Naive B cell (primary cell): ENCODE measurements around the gene SLCO3A1. TPM values are rescaled to one million over a fixed set of nuclear protein-coding genes. Genes with fewer than 3 reads are reported as not detected.

Experiments
- ATAC-seq, 2 donors: fragments of 150-1000 bp; cut with Tn5 transposase; 2 replicates each; pipeline ENCODE4 v1.10.0; 2021; ENCODE audit warnings: low read depth in 2 of 2, mild to moderate bottlenecking in 2 of 2, moderate library complexity in 2 of 2
- DNase-seq: peaks from one replicate; pipeline ENCODE4 v3.0.0; 2022
- H3K27ac Mint-ChIP-seq, 6 donors: one replicate each; pipeline ENCODE4 v1.8.0; 2020 to 2022; ENCODE audit warnings: mild to moderate bottlenecking in 6 of 6, mixed read lengths in 6 of 6, moderate library complexity in 5 of 6, inconsistent platforms in 2 of 6
- H3K27me3 Mint-ChIP-seq, 3 donors: one replicate each; pipeline ENCODE4 v1.8.0; 2021 to 2022; ENCODE audit warnings: mixed read lengths in 3 of 3, mild to moderate bottlenecking in 1 of 3
- H3K36me3 Mint-ChIP-seq, 2 donors: one replicate each; pipeline ENCODE4 v1.8.0; 2020 to 2022; ENCODE audit warnings: mixed read lengths in 2 of 2, inconsistent platforms in 1 of 2, mild to moderate bottlenecking in 1 of 2
- H3K4me1 Mint-ChIP-seq, 3 donors: one replicate each; pipeline ENCODE4 v1.8.0; 2020 to 2022; ENCODE audit warnings: mixed read lengths in 3 of 3, inconsistent platforms in 1 of 3, mild to moderate bottlenecking in 1 of 3, moderate library complexity in 1 of 3
- H3K4me3 Mint-ChIP-seq, 8 donors: one replicate each; pipeline ENCODE4 v1.8.0; 2020 to 2022; ENCODE audit warnings: mild to moderate bottlenecking in 8 of 8, mixed read lengths in 8 of 8, moderate library complexity in 8 of 8, inconsistent platforms in 2 of 8
- H3K9me3 Mint-ChIP-seq, 7 donors: one replicate each; pipeline ENCODE4 v1.8.0; 2020 to 2022; ENCODE audit warnings: mixed read lengths in 7 of 7, mild to moderate bottlenecking in 5 of 7, inconsistent platforms in 2 of 7, moderate library complexity in 1 of 7
- polyA plus RNA-seq, 6 donors: library from polyadenylated mRNA; unstranded; fragments of 300-500 nt; fragmentation: Illumina TruSeq; gene quantifications; one replicate each; pipeline ENCODE4 v1.2.3, GENCODE V29; 2021; ENCODE audit warnings: low read depth in 6 of 6

SLCO3A1 gene
- polyA plus RNA-seq, 6 donors from 2014 or later, result 0.25 to 0.73 (median 0.47) TPM; not detected in 2

DNA sequence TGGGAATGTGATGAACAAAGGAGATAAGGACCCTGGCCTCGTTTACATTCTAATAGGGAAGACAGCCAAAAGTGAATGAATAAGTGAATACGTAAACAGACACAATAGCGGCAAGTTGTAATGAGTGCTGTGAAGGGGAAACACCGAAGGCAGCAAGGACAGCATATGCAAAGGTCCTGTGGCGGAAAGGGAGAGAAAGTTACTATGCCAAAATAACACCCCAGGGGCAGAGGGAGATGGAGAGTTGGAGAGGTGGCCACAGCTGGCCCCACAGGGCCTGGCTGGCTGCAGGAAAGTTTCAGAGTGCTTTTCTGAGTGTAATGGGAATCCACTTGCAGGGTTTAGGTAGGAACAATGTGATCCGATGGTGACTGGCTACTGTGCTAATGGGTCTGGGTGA, 91.9 kb downstream of the SLCO3A1 start:
- Mint-ChIP-seq H3K27ac (no peak overlapping the region), H3K4me3 (no peak overlapping the region), H3K4me1 (no peaks in the 10 kb centered on the region), H3K27me3 (peaks cover 39 to 48% (median 44%) of the 10 kb centered on the region in 3 donors), H3K36me3 (no peaks in the 10 kb centered on the region), H3K9me3 (peaks cover 0 to 5% (median 2%) of the 10 kb centered on the region in 7 donors)
- DNase-seq (no peak), ATAC-seq (no peak)

DNA sequence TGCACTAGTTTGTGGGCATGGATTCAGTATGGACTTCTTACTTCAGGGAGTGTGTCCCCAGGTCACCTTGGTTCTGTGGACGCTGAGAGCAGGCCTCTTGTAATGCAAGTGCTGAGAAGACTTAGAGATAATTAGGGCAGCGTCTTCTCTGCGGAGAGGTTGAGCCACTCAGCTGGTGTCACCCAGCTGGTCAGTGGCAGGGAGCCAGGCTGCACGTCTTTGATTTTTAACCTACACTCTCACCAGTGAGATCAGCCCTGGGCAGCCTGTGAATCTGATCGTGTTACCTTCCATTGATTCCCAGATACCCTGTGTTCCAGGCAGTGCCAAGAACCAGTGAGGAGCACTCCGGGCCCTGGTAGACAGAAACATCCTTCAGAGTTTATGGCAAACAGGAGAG, 92.6 kb downstream of the SLCO3A1 start:
- H3K4me1 Mint-ChIP-seq, result no peaks in the 10 kb centered on the region
- ATAC-seq (no peak), DNase-seq (no peak)
- H3K4me3 Mint-ChIP-seq, result no peak overlapping the region
- peaks cover 39 to 48% (median 47%) of the 10 kb centered on the region in 3 donors for H3K27me3 Mint-ChIP-seq
- H3K9me3 Mint-ChIP-seq, result peaks cover 0 to 5% (median 2%) of the 10 kb centered on the region in 7 donors
- no peak overlapping the region for H3K27ac Mint-ChIP-seq
- H3K36me3 Mint-ChIP-seq, result no peaks in the 10 kb centered on the region

DNA sequence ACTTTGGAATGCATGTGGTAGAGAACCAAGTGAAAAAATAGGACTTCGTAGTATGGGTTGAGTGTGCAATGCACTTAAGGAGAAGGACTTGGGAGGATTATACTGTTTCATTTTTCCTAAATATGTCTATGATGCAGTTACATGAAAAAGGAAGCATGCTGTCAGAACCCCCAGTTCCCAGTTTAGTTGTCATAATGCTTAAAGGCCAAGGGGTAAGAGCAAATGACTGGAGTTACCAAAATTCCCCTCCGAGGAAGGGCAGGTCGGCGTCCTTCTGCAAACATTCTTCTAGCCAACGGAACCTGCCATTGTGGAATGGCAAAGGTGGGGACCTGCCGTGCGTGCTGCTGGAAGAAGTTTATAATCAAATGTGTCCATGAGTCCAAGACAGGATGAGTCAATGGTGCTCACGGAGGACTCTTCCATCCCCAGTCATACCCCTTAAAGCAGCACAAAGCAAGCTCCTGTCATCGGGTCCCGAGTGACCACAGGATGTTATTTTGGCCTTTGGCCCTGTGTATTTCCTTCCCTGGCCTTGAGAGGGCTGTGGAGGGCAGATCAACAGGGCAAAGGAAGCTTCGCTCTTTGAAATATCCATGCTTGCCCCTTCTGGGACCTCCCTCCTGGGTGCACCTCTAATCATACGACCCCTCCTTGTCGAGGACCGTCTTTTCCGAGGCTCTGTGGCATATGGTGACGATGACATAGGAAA, 93.2 kb downstream of the SLCO3A1 start:
- peaks cover 0 to 5% (median 2%) of the 10 kb centered on the region in 7 donors for H3K9me3 Mint-ChIP-seq
- DNase-seq (no peak), ATAC-seq (no peak)
- H3K27ac Mint-ChIP-seq, result no peak overlapping the region
- no peak overlapping the region for H3K4me3 Mint-ChIP-seq
- H3K27me3 Mint-ChIP-seq, result peaks cover 39 to 49% (median 48%) of the 10 kb centered on the region in 3 donors
- H3K4me1 Mint-ChIP-seq, result no peaks in the 10 kb centered on the region
- no peaks in the 10 kb centered on the region for H3K36me3 Mint-ChIP-seq

DNA sequence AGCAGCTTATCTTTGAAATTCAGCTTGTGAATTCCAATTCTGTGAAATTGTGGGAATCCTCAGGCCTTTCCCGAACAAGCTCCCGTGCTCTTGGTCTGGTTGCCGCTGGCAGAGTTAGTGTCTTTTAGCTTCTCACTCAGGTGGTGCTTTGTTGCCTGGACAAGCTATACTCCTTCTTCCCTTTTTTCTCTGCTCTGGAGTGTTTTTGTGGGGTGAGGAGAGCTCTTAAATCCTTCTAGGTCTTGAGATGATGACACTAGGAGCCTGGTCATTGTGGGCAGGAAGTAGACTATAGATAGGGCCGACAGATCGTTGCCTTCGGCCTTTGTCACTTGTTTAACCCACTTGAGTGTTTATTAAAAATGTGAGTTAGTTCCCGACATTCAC, 93.8 kb downstream of the SLCO3A1 start:
- H3K4me3 Mint-ChIP-seq, result no peak overlapping the region
- H3K4me1 Mint-ChIP-seq, result no peaks in the 10 kb centered on the region
- no peak for DNase-seq
- no peaks in the 10 kb centered on the region for H3K36me3 Mint-ChIP-seq
- H3K27ac Mint-ChIP-seq, result no peak overlapping the region
- no peak for ATAC-seq
- H3K9me3 Mint-ChIP-seq, result peaks cover 0 to 5% (median 2%) of the 10 kb centered on the region in 7 donors
- H3K27me3 Mint-ChIP-seq, result peaks cover 39 to 51% (median 48%) of the 10 kb centered on the region in 3 donors

DNA sequence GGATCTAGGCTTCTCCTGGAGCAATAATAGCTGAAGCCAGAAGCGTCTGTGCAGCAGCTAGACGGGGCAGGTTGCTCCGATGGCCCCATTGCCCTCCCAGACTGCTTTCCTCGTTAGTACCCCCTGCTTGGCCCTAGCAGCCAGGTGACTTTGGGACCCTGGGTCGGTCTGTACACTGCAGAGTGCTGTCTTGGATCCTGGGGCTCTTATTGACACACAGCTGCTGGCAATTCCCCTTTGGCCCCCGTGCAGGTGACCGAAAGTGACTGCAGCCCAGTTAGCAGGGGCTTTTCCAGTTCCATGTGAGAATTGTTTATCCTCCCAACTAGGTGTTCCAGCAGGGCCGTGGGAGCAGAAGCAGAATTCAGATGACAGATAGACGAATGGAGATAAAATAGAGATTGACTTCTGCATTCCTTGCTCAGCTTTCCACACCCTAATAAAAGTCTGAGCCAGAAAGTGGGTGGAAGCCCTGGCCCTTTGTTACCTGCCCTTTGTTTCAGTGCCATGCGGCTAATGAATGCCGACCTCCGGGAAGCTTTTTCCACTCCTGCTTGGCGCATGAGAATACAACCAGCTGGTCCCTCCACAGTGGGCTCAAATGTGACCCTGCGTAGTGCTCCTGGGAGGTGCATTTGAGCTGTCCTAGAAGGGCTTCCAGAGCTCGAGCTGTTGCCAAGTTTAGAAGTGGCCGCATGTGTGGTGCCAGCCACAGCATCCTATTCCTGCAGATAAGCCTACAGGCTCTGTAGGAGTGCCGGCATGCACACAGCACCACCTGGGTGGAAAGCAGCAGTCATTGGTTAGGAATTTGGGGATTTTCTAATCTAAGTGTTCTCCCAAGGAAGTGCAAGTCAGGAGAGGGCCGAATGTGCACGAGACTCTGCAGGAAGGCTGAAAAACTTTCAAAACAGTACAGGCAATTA, 94.4 kb downstream of the SLCO3A1 start:
- Mint-ChIP-seq H3K27ac (no peak overlapping the region), H3K9me3 (peaks cover 0 to 5% (median 2%) of the 10 kb centered on the region in 7 donors), H3K4me1 (no peaks in the 10 kb centered on the region), H3K36me3 (no peaks in the 10 kb centered on the region), H3K4me3 (no peak overlapping the region), H3K27me3 (peaks cover 40 to 49% (median 48%) of the 10 kb centered on the region in 3 donors)
- ATAC-seq, result no peak
- DNase-seq, result no peak

DNA sequence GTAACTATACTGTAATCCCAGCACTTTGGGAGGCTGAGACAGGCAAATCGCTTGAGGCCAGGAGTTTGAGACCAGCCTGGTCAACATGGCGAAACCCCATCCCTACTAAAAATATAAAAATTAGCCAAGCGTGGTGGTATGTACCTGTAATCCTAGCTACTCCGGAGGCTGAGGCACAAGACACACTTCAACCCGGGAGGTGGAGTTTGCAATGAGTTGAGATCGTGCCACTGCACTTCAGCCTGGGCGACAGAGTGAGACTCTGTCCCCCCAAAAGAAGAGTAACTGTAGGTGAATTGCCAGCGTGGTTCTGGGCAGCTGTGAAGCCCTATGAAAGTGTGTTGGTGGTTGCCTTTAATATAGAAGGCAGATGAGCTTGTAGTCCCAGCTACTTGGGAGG, 95.9 kb downstream of the SLCO3A1 start:
- H3K27me3 Mint-ChIP-seq, result peaks cover 41 to 45% (median 42%) of the 10 kb centered on the region in 3 donors
- H3K27ac Mint-ChIP-seq, result no peak overlapping the region
- no peaks in the 10 kb centered on the region for H3K36me3 Mint-ChIP-seq
- H3K4me3 Mint-ChIP-seq, result no peak overlapping the region
- ATAC-seq (no peak), DNase-seq (no peak)
- peaks cover 0 to 7% (median 0%) of the 10 kb centered on the region in 7 donors for H3K9me3 Mint-ChIP-seq
- H3K4me1 Mint-ChIP-seq, result peaks cover 3 to 4% (median 3%) of the 10 kb centered on the region in 3 donors

DNA sequence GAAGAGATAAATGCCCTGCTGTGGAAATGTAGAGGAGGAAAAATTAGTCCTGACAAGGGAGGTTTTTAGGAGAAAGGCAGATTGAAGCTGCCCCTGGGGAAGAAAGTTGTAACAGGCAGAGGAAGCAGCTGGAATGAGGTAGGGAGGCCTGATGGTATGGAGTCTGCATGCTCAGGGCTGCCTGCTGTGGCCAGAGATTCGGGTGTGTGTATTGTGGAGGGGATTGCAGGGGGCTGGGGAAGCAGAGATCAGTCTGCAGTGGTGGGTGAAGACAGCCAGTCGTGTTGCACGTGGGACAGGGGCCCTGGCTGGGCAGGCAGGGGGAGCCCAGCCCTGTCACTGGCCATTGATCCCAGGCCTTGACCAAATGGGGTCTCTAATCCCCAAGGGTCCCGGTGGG, 96.5 kb downstream of the SLCO3A1 start:
- H3K36me3 Mint-ChIP-seq, result no peaks in the 10 kb centered on the region
- peaks cover 38 to 40% (median 40%) of the 10 kb centered on the region in 3 donors for H3K27me3 Mint-ChIP-seq
- ATAC-seq (no peak), DNase-seq (no peak)
- H3K9me3 Mint-ChIP-seq, result peaks cover 0 to 7% (median 0%) of the 10 kb centered on the region in 7 donors
- H3K4me1 Mint-ChIP-seq, result peaks cover 3 to 4% (median 4%) of the 10 kb centered on the region in 3 donors
- no peak overlapping the region for H3K4me3 Mint-ChIP-seq
- H3K27ac Mint-ChIP-seq, result no peak overlapping the region

DNA sequence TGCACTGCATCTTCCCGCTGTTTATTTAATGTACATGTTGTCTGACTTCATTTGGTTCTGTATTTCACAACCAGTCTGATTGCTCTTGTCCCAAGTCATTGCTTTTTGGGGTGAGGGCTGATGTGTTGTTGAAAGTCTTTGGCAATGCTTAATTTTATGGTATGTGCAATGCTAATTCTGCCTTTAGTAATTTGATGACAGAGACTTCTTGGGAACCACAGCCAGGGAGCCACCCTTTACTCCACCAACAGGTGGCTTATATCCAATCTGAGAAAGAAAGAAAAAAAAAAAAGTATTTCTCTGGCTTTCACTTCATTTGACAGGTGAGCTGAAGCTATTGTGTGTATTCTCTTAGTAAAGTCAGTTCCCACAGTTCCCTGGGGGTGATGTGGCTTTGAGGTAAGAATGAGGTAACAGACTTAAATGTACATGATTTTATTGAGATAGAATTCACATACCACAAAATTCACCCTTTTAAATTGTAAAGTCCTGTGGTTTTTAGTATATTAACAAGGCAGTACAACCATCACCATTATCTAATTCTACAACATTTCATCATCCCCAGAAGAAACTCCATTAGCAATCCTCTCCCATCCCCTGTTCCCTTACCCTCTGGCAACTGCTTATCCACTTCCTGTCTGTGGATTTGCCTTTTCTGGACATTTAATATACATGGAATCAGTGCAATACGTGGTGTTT, 97.3 kb downstream of the SLCO3A1 start:
- no peaks in the 10 kb centered on the region for H3K36me3 Mint-ChIP-seq
- no peak for DNase-seq
- H3K4me1 Mint-ChIP-seq, result peaks cover 3 to 4% (median 4%) of the 10 kb centered on the region in 3 donors
- peaks cover 0 to 4% (median 0%) of the 10 kb centered on the region in 7 donors for H3K9me3 Mint-ChIP-seq
- no peak overlapping the region for H3K27ac Mint-ChIP-seq
- no peak for ATAC-seq
- peaks cover 33% of the 10 kb centered on the region in 3 donors for H3K27me3 Mint-ChIP-seq
- H3K4me3 Mint-ChIP-seq, result no peak overlapping the region

DNA sequence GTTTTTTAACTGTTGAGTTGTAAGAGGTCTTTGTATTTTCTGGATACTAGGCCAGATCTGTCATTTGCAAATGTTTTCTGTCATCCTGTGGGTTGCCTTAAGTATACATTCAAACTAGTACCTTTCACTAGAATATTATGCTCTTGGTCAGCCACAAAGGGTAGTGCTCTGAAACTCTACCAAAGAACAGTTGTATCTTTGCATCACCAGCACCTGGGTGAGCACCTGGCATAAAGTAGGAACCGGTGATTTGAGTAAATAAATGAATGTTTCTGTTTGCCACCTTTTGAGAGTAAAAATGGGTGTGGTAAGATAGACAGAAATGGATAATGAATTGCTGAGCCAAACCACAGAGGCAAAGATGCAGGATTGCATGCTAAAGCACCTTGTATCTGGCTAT, 98.7 kb downstream of the SLCO3A1 start:
- ATAC-seq (no peak), DNase-seq (no peak)
- Mint-ChIP-seq H3K27me3 (peaks cover 19 to 22% (median 19%) of the 10 kb centered on the region in 3 donors), H3K27ac (no peak overlapping the region), H3K9me3 (peaks cover 0 to 4% (median 0%) of the 10 kb centered on the region in 7 donors), H3K36me3 (no peaks in the 10 kb centered on the region), H3K4me1 (peaks cover 3 to 4% (median 4%) of the 10 kb centered on the region in 3 donors), H3K4me3 (no peak overlapping the region)

DNA sequence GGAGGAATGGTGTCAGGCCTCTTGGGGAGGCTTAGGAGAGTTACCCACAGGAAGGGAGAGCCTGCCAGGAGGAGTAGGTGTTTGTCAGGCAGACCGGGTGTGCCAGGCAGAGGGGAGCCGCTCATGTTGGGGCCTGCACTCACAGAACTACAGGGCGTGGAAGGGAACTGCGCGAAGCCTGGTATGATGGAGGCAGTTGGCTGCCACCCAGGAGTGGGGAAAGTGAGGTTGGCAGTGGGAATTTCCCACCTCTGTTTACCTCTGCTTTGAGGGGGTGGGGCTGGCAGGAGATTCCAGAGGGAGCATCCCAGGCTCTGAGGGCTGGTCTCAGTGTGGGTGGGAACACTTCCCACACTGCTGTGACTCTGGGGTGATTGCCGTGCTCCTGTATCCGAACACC, 99.9 kb downstream of the SLCO3A1 start:
- H3K27ac Mint-ChIP-seq, result no peak overlapping the region

DNA sequence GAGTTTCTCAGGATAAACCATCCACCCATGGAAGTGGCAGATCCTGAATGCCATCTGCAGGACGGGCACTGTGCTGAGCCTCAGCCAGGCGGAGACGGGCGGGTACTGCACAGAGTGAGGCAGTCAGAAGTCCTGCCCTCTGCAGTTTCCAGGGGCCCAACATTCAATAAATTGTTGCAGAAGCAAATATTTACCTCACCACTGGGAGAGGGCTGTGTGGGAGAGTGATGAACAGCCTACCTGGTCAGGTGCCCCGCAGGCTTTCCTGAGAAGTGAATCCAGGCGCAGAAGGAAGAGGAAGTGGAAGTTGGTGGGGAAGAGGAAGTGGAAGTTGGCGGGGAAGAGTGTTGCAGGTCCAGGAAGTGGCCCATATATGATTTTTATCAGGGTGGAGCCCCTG, 100.8 kb downstream of the SLCO3A1 start:
- Mint-ChIP-seq H3K9me3 (peaks cover 0 to 4% (median 0%) of the 10 kb centered on the region in 7 donors), H3K27me3 (peaks cover 0 to 17% (median 10%) of the 10 kb centered on the region in 3 donors), H3K4me1 (peaks cover 3 to 4% (median 4%) of the 10 kb centered on the region in 3 donors), H3K27ac (peak overlapping the region in 1 of 6 donors; percentile 80), H3K4me3 (no peak overlapping the region), H3K36me3 (no peaks in the 10 kb centered on the region)
- ATAC-seq (no peak), DNase-seq (no peak)

More for the DNA sequence above, 99.9 kb downstream of the SLCO3A1 start:
- no peak for DNase-seq
- Mint-ChIP-seq H3K4me1 (peaks cover 3 to 4% (median 4%) of the 10 kb centered on the region in 3 donors), H3K36me3 (no peaks in the 10 kb centered on the region), H3K4me3 (no peak overlapping the region), H3K9me3 (peaks cover 0 to 4% (median 0%) of the 10 kb centered on the region in 7 donors), H3K27me3 (peaks cover 7 to 17% (median 8%) of the 10 kb centered on the region in 3 donors)
- ATAC-seq, result no peak

DNA sequence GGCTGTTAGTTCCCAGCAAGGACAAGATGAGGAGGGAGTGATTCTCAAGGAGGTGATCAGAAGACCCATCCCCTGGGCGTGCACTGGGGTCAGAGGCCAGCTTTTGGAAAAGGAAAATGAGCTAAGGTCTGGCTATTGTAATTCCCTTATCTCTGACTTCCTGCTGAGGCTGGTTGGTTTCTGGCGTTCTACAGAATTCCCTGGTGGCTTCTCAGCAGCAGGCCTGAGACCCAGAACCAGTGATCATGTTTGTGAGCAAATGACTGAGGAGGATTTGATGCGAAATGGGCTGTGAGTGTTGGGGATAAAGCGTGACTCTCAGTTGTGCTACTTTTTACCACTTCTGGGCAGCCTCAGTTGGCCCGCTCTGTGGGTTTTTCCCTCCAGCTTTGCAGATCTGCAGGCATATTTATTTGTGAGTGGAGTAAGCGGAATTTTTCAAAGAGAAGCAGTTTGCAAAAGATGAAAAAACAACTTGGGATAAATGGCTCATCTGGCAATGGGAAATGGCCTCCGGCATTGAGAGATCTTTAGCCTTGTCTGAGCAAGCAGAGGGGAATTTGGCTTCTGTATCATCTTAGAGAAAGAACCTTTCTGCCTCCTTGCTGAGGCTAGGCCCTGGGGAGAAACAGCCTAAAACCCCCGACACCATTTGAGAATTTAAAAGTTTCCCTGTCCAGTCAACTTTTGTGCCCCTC, 102.7 kb downstream of the SLCO3A1 start:
- no peak for DNase-seq
- Mint-ChIP-seq H3K36me3 (no peaks in the 10 kb centered on the region), H3K4me3 (no peak overlapping the region), H3K27ac (no peak overlapping the region), H3K27me3 (peaks cover 0 to 10% (median 8%) of the 10 kb centered on the region in 3 donors), H3K9me3 (peaks cover 0 to 4% (median 0%) of the 10 kb centered on the region in 7 donors), H3K4me1 (peaks cover 3 to 4% (median 4%) of the 10 kb centered on the region in 3 donors)
- ATAC-seq, result no peak
